Stimulated activated CD4-positive, alpha-beta T cell treated with anti-CD3 and anti-CD28 coated beads, Interleukin-2, amount 100 ng/mL, for 48 hours (primary cell): ENCODE results near the gene ZP1.

ENCODE experiments used
- DNase-seq, 2 donors: peaks; one replicate each; pipeline ENCODE4 v3.0.0-alpha.2; 2020

Gene ZP1

GRCh38 chr11:60912851-60913528 lies 45.6 kb downstream of the ZP1 start:
- DNase-seq: no peak

- peak; percentile 79 to 82 for DNase-seq
Measured at GRCh38 chr11:60913793-60914632, 46.7 kb downstream of the ZP1 start, which contains the start of gene TMEM109. TMEM109 (plus strand) TSS chr11:60914158; CDS start chr11:60919694, 5,536 bp downstream.

- peak in 1 of 2 donors; percentile 10 for DNase-seq
Measured at GRCh38 chr11:60914633-60915247, 47.4 kb downstream of the ZP1 start.

- DNase-seq: peak; percentile 41 to 49
Measured at GRCh38 chr11:60915248-60915914, 48.0 kb downstream of the ZP1 start.

GRCh38 chr11:60916669-60917206 lies 49.4 kb downstream of the ZP1 start:
- no peak for DNase-seq

GRCh38 chr11:60917267-60917666 lies 49.9 kb downstream of the ZP1 start:
- no peak for DNase-seq

- DNase-seq: no peak
Measured at GRCh38 chr11:60918251-60918938, 51.1 kb downstream of the ZP1 start.

GRCh38 chr11:60918939-60919265 lies 51.6 kb downstream of the ZP1 start:
- no peak for DNase-seq

- no peak for DNase-seq
Measured at GRCh38 chr11:60919320-60919719, 52.0 kb downstream of the ZP1 start.

- DNase-seq: no peak
Measured at GRCh38 chr11:60919956-60920355, 52.6 kb downstream of the ZP1 start.

- no peak for DNase-seq
Measured at GRCh38 chr11:60921259-60921658, 53.9 kb downstream of the ZP1 start.

GRCh38 chr11:60921777-60922335 lies 54.5 kb downstream of the ZP1 start:
- DNase-seq: no peak

GRCh38 chr11:60922906-60923305 lies 55.6 kb downstream of the ZP1 start:
- no peak for DNase-seq

- no peak for DNase-seq
Measured at GRCh38 chr11:60923326-60923725, 56.0 kb downstream of the ZP1 start.

GRCh38 chr11:60923800-60924109 lies 56.4 kb downstream of the ZP1 start:
- DNase-seq: no peak

GRCh38 chr11:60924110-60924905 lies 57.0 kb downstream of the ZP1 start, which contains the start of gene TMEM132A:
TMEM132A (plus strand) TSS chr11:60924460; CDS start chr11:60924634, 174 bp downstream.
- no peak for DNase-seq
